ENCODE measurements around the gene GIMD1.
"Not testable (repeated sequence)": the region's sequence is repeated elsewhere in the genome, so short reads cannot be mapped to it uniquely, and the experiment has no call there.

GIMD1 gene

GRCh38 chr4:106336618-106337017, 32.0 kb downstream of the GIMD1 start:
- Histone ChIP-seq H3K9me3 (ENCODE audit: control insufficient read depth in 5 of 5, low read length in 5 of 5) (no peaks in the 10 kb centered on the region), H3K36me3 (ENCODE audit: control insufficient read depth in 5 of 5, insufficient read depth in 5 of 5, low read length in 5 of 5) (peaks cover 35 to 67% (median 51%) of the 10 kb centered on the region in 5 donors), H3K27ac (ENCODE audit: low read depth, low read length) (no peak overlapping the region), H3K9ac (ENCODE audit: low read length in 5 of 5) (no peak overlapping the region), H3K27me3 (ENCODE audit: control insufficient read depth in 5 of 5, insufficient read depth in 4 of 5, low read length in 5 of 5) (no peaks in the 10 kb centered on the region), H3K4me1 (ENCODE audit: control insufficient read depth in 5 of 5, insufficient read depth in 5 of 5, low read length in 5 of 5) (no peaks in the 10 kb centered on the region), H3K4me3 (ENCODE audit: low read depth in 1 of 5, low read length in 5 of 5) (no peak overlapping the region)

DNA sequence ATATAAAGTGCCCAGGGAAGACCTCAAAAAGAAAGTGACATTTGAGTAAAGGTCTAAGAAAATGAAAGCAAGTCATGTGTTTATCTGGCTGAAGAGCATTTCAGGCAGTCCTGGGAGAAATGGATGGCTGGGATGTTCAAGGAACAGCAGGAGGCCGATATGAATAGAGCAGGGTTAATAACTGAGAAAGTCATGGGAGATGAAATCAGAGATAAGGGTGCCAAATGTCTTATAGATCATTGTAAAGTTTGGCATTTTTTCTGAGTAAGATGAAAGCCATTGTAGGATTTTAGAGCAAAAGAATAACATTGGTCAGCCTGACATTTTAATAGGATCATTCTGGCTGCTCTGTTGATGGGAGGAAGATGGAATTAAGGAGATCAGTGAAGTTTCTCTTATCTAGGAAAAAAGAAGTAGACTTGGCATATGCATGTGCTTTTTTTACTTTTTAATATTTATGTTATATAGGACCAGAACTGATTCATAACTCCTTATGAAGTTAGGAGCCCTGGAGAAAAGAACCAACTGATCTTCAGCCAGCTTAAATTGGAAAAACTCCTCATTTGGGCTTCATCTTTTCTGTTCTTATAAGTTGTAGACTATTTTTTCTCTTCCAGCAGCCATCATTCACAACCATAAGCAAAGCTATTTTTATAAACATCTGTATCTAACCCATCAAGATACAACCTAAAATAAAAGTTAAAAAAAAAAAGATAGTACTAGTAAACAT, 33.7 kb downstream of the GIMD1 start:
- H3K36me3 ChIP-seq (ENCODE audit: control insufficient read depth in 5 of 5, insufficient read depth in 5 of 5, low read length in 5 of 5): peaks cover 41 to 73% (median 59%) of the 10 kb centered on the region in 5 donors
- no peak overlapping the region for H3K4me3 ChIP-seq (ENCODE audit: low read depth in 1 of 5, low read length in 5 of 5)
- no peaks in the 10 kb centered on the region for H3K9me3 ChIP-seq (ENCODE audit: control insufficient read depth in 5 of 5, low read length in 5 of 5)
- H3K9ac ChIP-seq (ENCODE audit: low read length in 5 of 5): no peak overlapping the region
- no peaks in the 10 kb centered on the region for H3K27me3 ChIP-seq (ENCODE audit: control insufficient read depth in 5 of 5, insufficient read depth in 4 of 5, low read length in 5 of 5)
- H3K4me1 ChIP-seq (ENCODE audit: control insufficient read depth in 5 of 5, insufficient read depth in 5 of 5, low read length in 5 of 5): no peaks in the 10 kb centered on the region
- H3K27ac ChIP-seq (ENCODE audit: low read depth, low read length): no peak overlapping the region

GRCh38 chr4:106333186-106333585, 35.4 kb downstream of the GIMD1 start:
- H3K36me3 ChIP-seq (ENCODE audit: control insufficient read depth in 5 of 5, insufficient read depth in 5 of 5, low read length in 5 of 5): peaks cover 44 to 72% (median 66%) of the 10 kb centered on the region in 5 donors
- no peak overlapping the region for H3K27ac ChIP-seq (ENCODE audit: low read depth, low read length)
- no peak overlapping the region for H3K4me3 ChIP-seq (ENCODE audit: low read depth in 1 of 5, low read length in 5 of 5)

DNA sequence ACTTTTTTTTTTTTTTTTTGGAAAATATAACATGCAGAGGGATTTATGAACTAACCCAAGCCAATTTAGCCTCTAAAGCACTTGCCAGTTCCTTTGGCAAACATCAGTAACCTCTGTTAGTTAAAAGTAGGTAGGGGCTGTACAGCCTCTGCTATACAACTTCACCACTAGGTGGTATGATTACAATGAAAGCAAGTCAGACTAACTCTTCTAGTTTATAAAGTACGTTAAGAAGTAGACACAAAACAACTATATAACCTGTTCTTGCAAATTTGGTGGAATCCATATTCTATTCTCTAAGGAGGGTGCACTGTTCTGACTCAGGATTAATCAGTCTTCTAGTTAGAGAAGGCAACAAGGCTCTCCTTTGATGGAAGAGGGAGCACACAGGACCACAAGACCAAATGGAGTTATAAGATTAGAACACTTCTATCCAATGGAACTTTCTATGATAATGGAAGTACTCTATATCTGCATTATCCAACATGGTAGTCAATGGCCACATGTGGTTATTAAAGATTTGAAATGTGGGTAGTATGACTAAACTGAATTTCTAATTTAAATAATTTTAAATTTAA, 39.4 kb downstream of the GIMD1 start:
- Histone ChIP-seq H3K9me3 (ENCODE audit: control insufficient read depth in 5 of 5, low read length in 5 of 5) (no peaks in the 10 kb centered on the region), H3K27me3 (ENCODE audit: control insufficient read depth in 5 of 5, insufficient read depth in 4 of 5, low read length in 5 of 5) (no peaks in the 10 kb centered on the region), H3K9ac (ENCODE audit: low read length in 5 of 5) (no peak overlapping the region), H3K4me1 (ENCODE audit: control insufficient read depth in 5 of 5, insufficient read depth in 5 of 5, low read length in 5 of 5) (no peaks in the 10 kb centered on the region), H3K36me3 (ENCODE audit: control insufficient read depth in 5 of 5, insufficient read depth in 5 of 5, low read length in 5 of 5) (peaks cover 45 to 63% (median 58%) of the 10 kb centered on the region in 5 donors), H3K4me3 (ENCODE audit: low read depth in 1 of 5, low read length in 5 of 5) (no peak overlapping the region), H3K27ac (ENCODE audit: low read depth, low read length) (no peak overlapping the region)

More at GRCh38 chr4:106333186-106333585, 35.4 kb downstream of the GIMD1 start:
- Histone ChIP-seq H3K9me3 (ENCODE audit: control insufficient read depth in 5 of 5, low read length in 5 of 5) (no peaks in the 10 kb centered on the region), H3K4me1 (ENCODE audit: control insufficient read depth in 5 of 5, insufficient read depth in 5 of 5, low read length in 5 of 5) (no peaks in the 10 kb centered on the region), H3K27me3 (ENCODE audit: control insufficient read depth in 5 of 5, insufficient read depth in 4 of 5, low read length in 5 of 5) (no peaks in the 10 kb centered on the region), H3K9ac (ENCODE audit: low read length in 5 of 5) (no peak overlapping the region)

DNA sequence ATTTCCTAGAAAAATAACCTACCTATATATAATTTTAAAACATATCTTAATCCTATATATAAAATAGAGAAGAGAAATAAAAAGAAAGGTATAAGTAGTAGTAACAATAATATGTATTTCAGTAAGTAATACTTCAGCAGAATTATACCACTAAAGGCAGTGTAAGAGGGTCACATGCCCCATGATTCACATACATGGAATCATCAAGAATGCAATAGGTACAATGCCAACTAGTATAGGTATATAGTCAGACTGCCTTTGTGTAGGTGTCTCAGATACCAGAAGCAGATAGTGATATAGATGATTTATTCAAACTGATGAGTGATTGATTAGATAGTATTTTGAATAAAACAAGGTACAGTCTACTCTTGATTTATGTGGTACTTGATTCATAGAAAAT, 42.8 kb downstream of the GIMD1 start:
- H3K4me3 ChIP-seq (ENCODE audit: low read depth in 1 of 5, low read length in 5 of 5): no peak overlapping the region
- H3K36me3 ChIP-seq (ENCODE audit: control insufficient read depth in 5 of 5, insufficient read depth in 5 of 5, low read length in 5 of 5): peaks cover 30 to 38% (median 34%) of the 10 kb centered on the region in 5 donors
- no peak overlapping the region for H3K27ac ChIP-seq (ENCODE audit: low read depth, low read length)
- H3K4me1 ChIP-seq (ENCODE audit: control insufficient read depth in 5 of 5, insufficient read depth in 5 of 5, low read length in 5 of 5): peaks cover 0 to 2% (median 0%) of the 10 kb centered on the region in 5 donors
- no peaks in the 10 kb centered on the region for H3K27me3 ChIP-seq (ENCODE audit: control insufficient read depth in 5 of 5, insufficient read depth in 4 of 5, low read length in 5 of 5)
- no peaks in the 10 kb centered on the region for H3K9me3 ChIP-seq (ENCODE audit: control insufficient read depth in 5 of 5, low read length in 5 of 5)
- H3K9ac ChIP-seq (ENCODE audit: low read length in 5 of 5): no peak overlapping the region

- H3K4me3 ChIP-seq (ENCODE audit: low read depth in 1 of 5, low read length in 5 of 5): no peak overlapping the region
- no peaks in the 10 kb centered on the region for H3K9me3 ChIP-seq (ENCODE audit: control insufficient read depth in 5 of 5, low read length in 5 of 5)
- H3K36me3 ChIP-seq (ENCODE audit: control insufficient read depth in 5 of 5, insufficient read depth in 5 of 5, low read length in 5 of 5): peaks cover 15 to 23% (median 18%) of the 10 kb centered on the region in 5 donors
- H3K9ac ChIP-seq (ENCODE audit: low read length in 5 of 5): no peak overlapping the region
- peaks cover 0 to 7% (median 0%) of the 10 kb centered on the region in 5 donors for H3K4me1 ChIP-seq (ENCODE audit: control insufficient read depth in 5 of 5, insufficient read depth in 5 of 5, low read length in 5 of 5)
- no peak overlapping the region for H3K27ac ChIP-seq (ENCODE audit: low read depth, low read length)
- no peaks in the 10 kb centered on the region for H3K27me3 ChIP-seq (ENCODE audit: control insufficient read depth in 5 of 5, insufficient read depth in 4 of 5, low read length in 5 of 5)
These were observed 45.5 kb downstream of the GIMD1 start for GRCh38 chr4:106323119-106323518.

GRCh38 chr4:106321814-106322213, 46.8 kb downstream of the GIMD1 start:
- not testable (repeated sequence) for H3K27me3 ChIP-seq (ENCODE audit: control insufficient read depth in 5 of 5, insufficient read depth in 4 of 5, low read length in 5 of 5); H3K9ac ChIP-seq (ENCODE audit: low read length in 5 of 5); H3K27ac ChIP-seq (ENCODE audit: low read depth, low read length); H3K9me3 ChIP-seq (ENCODE audit: control insufficient read depth in 5 of 5, low read length in 5 of 5); H3K4me3 ChIP-seq (ENCODE audit: low read depth in 1 of 5, low read length in 5 of 5)
- Histone ChIP-seq H3K36me3 (ENCODE audit: control insufficient read depth in 5 of 5, insufficient read depth in 5 of 5, low read length in 5 of 5) (peaks cover 4 to 10% (median 8%) of the 10 kb centered on the region in 5 donors), H3K4me1 (ENCODE audit: control insufficient read depth in 5 of 5, insufficient read depth in 5 of 5, low read length in 5 of 5) (peaks cover 3 to 20% (median 13%) of the 10 kb centered on the region in 5 donors)

- not testable (repeated sequence) for H3K4me3 ChIP-seq (ENCODE audit: low read depth in 1 of 5, low read length in 5 of 5); H3K9ac ChIP-seq (ENCODE audit: low read length in 5 of 5); H3K9me3 ChIP-seq (ENCODE audit: control insufficient read depth in 5 of 5, low read length in 5 of 5); H3K27me3 ChIP-seq (ENCODE audit: control insufficient read depth in 5 of 5, insufficient read depth in 4 of 5, low read length in 5 of 5); H3K27ac ChIP-seq (ENCODE audit: low read depth, low read length); H3K36me3 ChIP-seq (ENCODE audit: control insufficient read depth in 5 of 5, insufficient read depth in 5 of 5, low read length in 5 of 5)
- H3K4me1 ChIP-seq (ENCODE audit: control insufficient read depth in 5 of 5, insufficient read depth in 5 of 5, low read length in 5 of 5): peaks cover 3 to 20% (median 14%) of the 10 kb centered on the region in 5 donors
These were observed 47.4 kb downstream of the GIMD1 start for GRCh38 chr4:106321168-106321567.

GRCh38 chr4:106320235-106320634, 48.3 kb downstream of the GIMD1 start:
- Histone ChIP-seq H3K9me3 (ENCODE audit: control insufficient read depth in 5 of 5, low read length in 5 of 5) (no peaks in the 10 kb centered on the region), H3K9ac (ENCODE audit: low read length in 5 of 5) (no peak overlapping the region), H3K36me3 (ENCODE audit: control insufficient read depth in 5 of 5, insufficient read depth in 5 of 5, low read length in 5 of 5) (peaks cover 0 to 3% (median 0%) of the 10 kb centered on the region in 5 donors), H3K27ac (ENCODE audit: low read depth, low read length) (no peak overlapping the region), H3K27me3 (ENCODE audit: control insufficient read depth in 5 of 5, insufficient read depth in 4 of 5, low read length in 5 of 5) (no peaks in the 10 kb centered on the region), H3K4me1 (ENCODE audit: control insufficient read depth in 5 of 5, insufficient read depth in 5 of 5, low read length in 5 of 5) (peaks cover 3 to 24% (median 20%) of the 10 kb centered on the region in 5 donors), H3K4me3 (ENCODE audit: low read depth in 1 of 5, low read length in 5 of 5) (no peak overlapping the region)

DNA sequence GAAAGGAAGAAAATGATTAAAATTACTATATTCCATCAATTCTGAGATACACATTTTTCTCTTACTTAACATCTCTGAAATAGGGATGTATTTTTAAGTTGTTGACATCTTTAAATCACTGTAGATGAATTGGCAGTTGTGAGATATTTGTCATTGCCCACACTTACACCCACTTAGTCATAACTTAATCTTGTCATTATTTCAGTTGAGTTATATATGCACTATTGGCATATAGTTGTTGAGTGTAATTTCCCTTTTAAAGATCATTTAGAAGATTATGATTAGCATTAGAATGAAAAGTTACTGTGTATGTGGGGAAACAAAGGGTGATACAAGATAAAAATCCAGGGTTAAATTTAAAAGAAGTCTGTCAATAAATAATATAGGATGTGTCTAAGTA, 50.1 kb downstream of the GIMD1 start:
- no peak overlapping the region for H3K9ac ChIP-seq (ENCODE audit: low read length in 5 of 5)
- no peak overlapping the region for H3K4me3 ChIP-seq (ENCODE audit: low read depth in 1 of 5, low read length in 5 of 5)
- no peaks in the 10 kb centered on the region for H3K9me3 ChIP-seq (ENCODE audit: control insufficient read depth in 5 of 5, low read length in 5 of 5)
- H3K27ac ChIP-seq (ENCODE audit: low read depth, low read length): no peak overlapping the region
- no peaks in the 10 kb centered on the region for H3K27me3 ChIP-seq (ENCODE audit: control insufficient read depth in 5 of 5, insufficient read depth in 4 of 5, low read length in 5 of 5)
- H3K4me1 ChIP-seq (ENCODE audit: control insufficient read depth in 5 of 5, insufficient read depth in 5 of 5, low read length in 5 of 5): peaks cover 3 to 33% (median 29%) of the 10 kb centered on the region in 5 donors
- peaks cover 0 to 3% (median 0%) of the 10 kb centered on the region in 5 donors for H3K36me3 ChIP-seq (ENCODE audit: control insufficient read depth in 5 of 5, insufficient read depth in 5 of 5, low read length in 5 of 5)

Data from subcutaneous abdominal adipose tissue (tissue), 5 donors.